NCI-H1417 (cell line): ENCODE results near the gene INMT.

ENCODE experiments used
- DNase-seq, 3 experiments: peaks; one replicate each; lab custom pipeline; 2025; lab: John Stamatoyannopoulos, UW

The INMT gene

GRCh38 chr7:30728591-30729100 is 23.3 kb upstream of the INMT start:
- no peak for DNase-seq

GRCh38 chr7:30729642-30730041 is 22.3 kb upstream of the INMT start:
- no peak for DNase-seq

- no peak for DNase-seq
These were observed 21.8 kb upstream of the INMT start for GRCh38 chr7:30730097-30730496.

- DNase-seq, result peak in 1 of 3 experiments; percentile 38
These were observed 20.9 kb upstream of the INMT start for GRCh38 chr7:30730996-30731395.

GRCh38 chr7:30731581-30731980 is 20.4 kb upstream of the INMT start:
- peak in 2 of 3 experiments; percentile 63 to 90 for DNase-seq

GRCh38 chr7:30732606-30733005 is 19.3 kb upstream of the INMT start:
- no peak for DNase-seq

- no peak for DNase-seq
These were observed 18.7 kb upstream of the INMT start for GRCh38 chr7:30733216-30733615.

GRCh38 chr7:30733691-30734090 is 18.2 kb upstream of the INMT start:
- DNase-seq, result no peak

DNA sequence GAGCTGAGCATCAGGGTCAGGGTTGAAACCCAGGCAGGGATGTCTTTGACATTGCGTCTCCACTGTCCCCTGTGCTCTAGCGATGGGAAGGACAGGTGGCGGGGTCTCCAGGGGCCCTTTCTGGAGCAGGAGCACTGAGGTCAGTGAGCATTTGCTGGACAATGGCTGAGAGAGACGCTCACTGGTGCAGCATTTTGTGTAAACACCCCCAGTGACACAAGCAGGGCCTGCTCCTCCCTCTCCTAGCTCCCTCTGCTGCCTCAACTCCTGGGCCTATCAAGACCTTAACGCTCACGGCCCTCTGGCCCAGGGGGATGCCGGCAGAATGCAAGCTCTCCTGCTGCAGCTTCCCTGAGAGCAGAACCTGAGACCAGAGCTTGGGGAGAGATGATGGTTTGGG is 17.4 kb upstream of the INMT start:
- DNase-seq, result no peak

GRCh38 chr7:30735631-30736030 is 16.3 kb upstream of the INMT start:
- DNase-seq, result no peak

DNA sequence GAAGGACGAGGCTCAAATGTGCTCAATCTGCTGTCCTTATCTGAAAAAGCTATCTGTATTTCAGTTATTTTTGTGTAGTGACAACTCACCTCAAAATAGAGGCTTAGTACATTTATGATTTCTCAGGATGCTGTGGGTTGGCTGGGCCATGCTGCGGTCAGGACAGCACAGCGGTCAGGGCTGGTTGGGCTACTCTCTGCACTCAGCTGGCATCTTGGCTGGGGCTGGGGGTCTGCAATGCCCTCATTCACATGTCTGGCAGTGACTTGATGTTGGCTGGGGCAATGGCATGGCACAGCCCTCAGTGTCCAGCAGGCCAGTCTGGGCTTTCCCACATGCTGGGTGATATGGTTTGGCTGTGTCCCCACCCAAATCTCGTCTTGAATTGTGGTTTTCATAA is 15.6 kb upstream of the INMT start:
- DNase-seq, result no peak

- DNase-seq, result no peak
These were observed 13.7 kb upstream of the INMT start for GRCh38 chr7:30738026-30738915.

DNA sequence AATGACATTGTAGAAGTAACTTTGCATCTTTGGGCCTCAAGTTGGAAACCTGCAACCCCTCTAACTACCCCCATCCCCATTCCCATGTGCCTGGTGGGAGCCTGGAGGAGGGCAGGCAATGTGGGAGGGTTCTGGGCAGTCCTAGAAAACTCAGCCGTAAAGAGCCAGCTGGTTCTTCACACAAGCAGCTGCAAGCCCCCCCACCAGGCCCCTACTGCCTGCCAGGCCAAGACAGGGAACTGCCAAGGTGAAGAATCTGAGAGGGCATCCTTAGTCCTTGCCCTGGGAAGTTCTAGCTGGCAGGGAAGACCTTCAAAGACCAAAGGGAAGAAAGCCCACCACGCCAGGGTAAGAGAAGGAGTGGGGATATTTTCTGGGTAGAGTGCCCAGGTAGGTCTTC is 12.2 kb upstream of the INMT start:
- no peak for DNase-seq

GRCh38 chr7:30740417-30741181 is 11.3 kb upstream of the INMT start:
- DNase-seq, result peak; percentile 61 to 84 (median 66)

DNA sequence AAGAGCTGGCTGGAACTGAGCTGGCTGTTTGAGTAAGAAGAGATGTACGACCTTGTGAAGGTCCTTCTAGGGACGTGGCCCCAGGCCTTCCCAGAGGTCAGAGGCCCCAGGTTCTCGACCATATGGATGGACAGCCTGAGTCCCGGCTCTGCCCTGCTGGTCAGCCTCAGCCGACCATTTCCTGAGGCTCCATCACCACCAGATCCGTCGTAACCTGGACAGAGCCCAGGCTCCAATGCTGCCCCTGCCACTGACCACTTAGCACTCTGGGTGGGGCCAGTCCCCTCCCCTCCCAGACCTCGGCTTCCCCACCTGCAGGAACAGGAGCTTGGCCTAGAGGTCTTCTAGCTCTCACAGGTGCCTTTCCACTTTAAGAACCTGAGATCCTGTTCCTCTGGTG is 10.6 kb upstream of the INMT start:
- no peak for DNase-seq

DNA sequence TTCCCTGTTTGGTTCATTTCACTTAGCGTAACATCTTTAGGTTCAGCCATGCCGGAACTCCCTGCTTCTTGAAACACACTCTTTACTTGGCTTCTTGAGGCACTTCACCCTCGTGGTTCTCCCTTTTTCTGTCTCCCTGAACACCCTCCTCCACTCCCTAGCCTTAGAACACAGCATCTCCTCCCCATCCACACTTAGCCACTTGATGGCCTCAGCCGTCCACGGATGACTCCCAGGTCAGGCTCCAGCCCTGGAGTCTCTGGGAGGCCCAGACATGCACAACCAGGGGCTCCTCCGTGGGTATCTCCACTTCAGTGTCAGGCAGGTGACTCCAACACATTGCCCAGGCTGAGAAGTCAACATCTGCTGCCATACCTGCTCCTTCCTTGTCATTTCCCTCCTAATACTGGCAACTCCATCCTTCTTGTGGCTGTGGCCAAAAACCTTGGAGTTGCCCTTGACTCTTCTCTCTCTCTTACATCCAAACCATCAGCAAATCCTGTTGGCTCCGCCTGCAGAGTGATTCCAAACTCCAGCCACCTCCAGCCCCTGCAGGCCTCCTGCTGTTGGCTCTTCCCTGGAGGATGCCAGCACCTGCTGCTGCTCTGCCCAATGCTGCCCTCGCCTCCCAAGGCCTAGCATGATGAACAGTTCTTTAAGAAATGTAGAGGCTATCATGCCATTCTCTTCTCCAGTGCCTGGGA is 8.4 kb upstream of the INMT start:
- DNase-seq, result peak in 1 of 3 experiments; percentile 26

GRCh38 chr7:30744075-30744417 is 7.9 kb upstream of the INMT start:
- DNase-seq, result no peak

DNA sequence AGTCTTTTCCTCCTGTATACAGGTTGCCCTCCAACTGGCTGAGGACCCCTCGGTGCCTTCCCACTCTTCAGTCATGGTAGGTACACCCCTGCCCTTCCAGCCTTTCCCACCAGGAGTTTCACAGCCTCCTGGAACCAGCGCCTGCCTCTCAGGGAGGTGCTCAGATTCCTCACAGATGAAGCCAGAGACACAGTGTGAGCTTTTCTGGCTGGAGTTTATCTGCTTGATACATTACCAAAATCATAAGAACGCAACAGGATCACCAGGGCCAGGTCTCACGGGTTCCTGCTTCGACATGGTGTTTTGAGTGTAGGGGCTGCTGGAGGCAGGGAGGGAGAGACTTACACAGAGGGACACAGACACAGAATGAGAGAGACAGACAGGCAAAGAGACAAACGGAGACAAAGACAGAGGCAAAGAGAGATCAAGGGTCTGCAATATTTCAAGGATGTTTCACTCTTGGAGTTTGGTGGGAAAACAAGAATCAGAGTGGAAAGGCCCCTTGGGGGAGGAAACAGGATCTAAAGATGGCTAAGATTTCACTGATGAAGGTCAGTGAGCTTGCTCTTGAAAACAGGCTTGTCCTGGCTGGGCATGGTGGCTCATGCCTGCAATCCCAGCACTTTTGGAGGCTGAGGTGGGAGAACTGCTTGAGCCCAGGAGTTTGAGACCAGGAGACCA is 6.5 kb upstream of the INMT start:
- DNase-seq, result no peak

DNA sequence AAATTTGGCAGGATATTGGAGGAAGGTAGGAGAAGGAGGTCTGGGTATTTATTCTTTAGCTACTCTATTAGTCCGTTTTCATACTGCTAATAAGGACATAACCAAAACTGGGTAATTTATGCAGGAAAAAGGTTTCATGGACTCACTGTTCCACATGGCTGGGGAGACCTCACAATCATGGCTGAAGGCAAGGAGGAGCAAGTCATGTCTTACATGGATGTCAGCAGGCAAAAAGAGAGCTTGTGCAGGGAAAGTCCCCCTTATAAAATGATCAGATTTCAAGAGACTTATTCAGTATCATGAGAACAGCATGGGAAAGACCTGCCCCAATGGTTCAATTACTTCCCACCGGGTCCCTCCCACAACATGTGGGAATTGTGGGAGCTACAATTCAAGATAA is 1.9 kb upstream of the INMT start:
- DNase-seq, result no peak

- DNase-seq, result no peak
These were observed 968 bp upstream of the INMT start for GRCh38 chr7:30750683-30751650.

DNA sequence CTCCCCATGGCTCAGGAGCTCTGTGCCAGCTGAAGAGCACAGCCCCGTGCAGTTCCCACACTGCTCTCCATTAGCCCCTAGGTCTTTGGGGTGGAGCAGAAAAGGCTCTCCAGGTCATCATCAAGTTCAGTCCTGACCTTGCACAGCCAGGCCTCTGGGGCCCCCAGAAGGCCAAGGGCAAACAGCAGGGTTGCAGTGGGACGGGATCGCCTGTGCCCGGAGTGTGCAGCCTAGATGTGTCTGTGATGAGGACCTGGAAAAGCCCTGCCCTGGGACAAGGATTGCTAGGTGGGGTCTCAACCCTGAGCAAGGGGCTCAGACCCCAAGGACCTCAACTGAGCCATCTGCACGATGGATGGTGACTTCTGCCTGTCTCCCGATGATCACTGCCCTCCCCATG is 549 bp downstream of the INMT start:
- DNase-seq, result no peak
